OCI-LY7 (cell line): ENCODE data around the gene TIMM22. TPM values are rescaled to one million over a fixed set of nuclear protein-coding genes. Genes with fewer than 3 reads are reported as not detected.
"Not testable (repeated sequence)": the region's sequence is repeated elsewhere in the genome, so short reads cannot be mapped to it uniquely, and the experiment has no call there.

Source experiments
- BruUV-seq: library from RNA; stranded (reverse); fragments of 400-500 nt; replicated peaks from 2 replicates; lab custom pipeline; 2021; lab: Mats Ljungman, UMichigan
- CTCF ChIA-PET: fragments of 300-600 bp; sonication (Branson Sonifier 250); formaldehyde crosslinking; loops from one replicate; lab custom pipeline; 2022; ENCODE audit warnings: antibody characterized with exemption; ENCODE audit not compliant: unreplicated experiment; lab: Charles Lee
- POLR2A ChIA-PET: fragments of 300-600 bp; sonication (Branson Sonifier 250); formaldehyde crosslinking; loops from one replicate; lab custom pipeline; 2022; ENCODE audit warnings: antibody characterized with exemption; lab: Charles Lee
- DNase-seq: peaks from one replicate; pipeline ENCODE4 v3.0.0-alpha.2; 2015; ENCODE audit warnings: low spot score
- H2AFZ ChIP-seq: fragments of 200-600 bp; sonication (generic), shearing (Covaris generic); 2 replicates; pipeline ENCODE4 v1.6.1; 2014; ENCODE audit warnings: mild to moderate bottlenecking, antibody characterized with exemption, low read length, moderate library complexity
- H3K27ac ChIP-seq: fragments of 200-600 bp; sonication (generic); 2 replicates; pipeline ENCODE4 v1.5.1; 2014; ENCODE audit warnings: mixed run types, low read depth, mild to moderate bottlenecking, moderate library complexity, low read length, inconsistent platforms; ENCODE audit not compliant: poor library complexity, severe bottlenecking
- H3K36me3 ChIP-seq: fragments of 200-600 bp; sonication (generic); 2 replicates; pipeline ENCODE4 v1.6.1; 2014; ENCODE audit warnings: mild to moderate bottlenecking, antibody characterized with exemption, low read length, moderate library complexity, mixed read lengths; ENCODE audit not compliant: insufficient read depth
- H3K4me1 ChIP-seq: fragments of 200-600 bp; sonication (generic); 2 replicates; pipeline ENCODE4 v1.5.1; 2014; ENCODE audit warnings: mild to moderate bottlenecking, low read length; ENCODE audit not compliant: insufficient read depth, poor library complexity, severe bottlenecking
- H3K4me2 ChIP-seq: fragments of 200-600 bp; sonication (generic); 2 replicates; pipeline ENCODE4 v1.6.1; 2014; ENCODE audit warnings: mild to moderate bottlenecking, low read length
- H3K4me3 ChIP-seq: fragments of 200-600 bp; sonication (generic); 2 replicates; pipeline ENCODE4 v1.5.1; 2014; ENCODE audit warnings: mild to moderate bottlenecking, low read depth, low read length; ENCODE audit not compliant: poor library complexity, severe bottlenecking
- H3K79me2 ChIP-seq: fragments of 200-600 bp; sonication (generic); 2 replicates; pipeline ENCODE4 v1.6.1; 2016; ENCODE audit warnings: low read depth, mild to moderate bottlenecking, low read length, moderate library complexity, mixed read lengths; ENCODE audit not compliant: insufficient read depth
- H3K9me2 ChIP-seq: fragments of 200-600 bp; sonication (generic); 2 replicates; pipeline ENCODE4 v1.6.1; 2016; ENCODE audit warnings: mild to moderate bottlenecking, low read length, mixed read lengths; ENCODE audit not compliant: insufficient read depth
- H3K9me3 ChIP-seq: fragments of 200-600 bp; sonication (generic); 2 replicates; pipeline ENCODE4 v1.6.1; 2014; ENCODE audit warnings: mild to moderate bottlenecking, mixed run types, low read length, mixed read lengths
- H4K20me1 ChIP-seq: fragments of 200-600 bp; sonication (generic); 2 replicates; pipeline ENCODE4 v1.6.1; 2014; ENCODE audit warnings: mild to moderate bottlenecking, antibody characterized with exemption, low read length, moderate library complexity, mixed read lengths; ENCODE audit not compliant: insufficient read depth
- EZH2phosphoT487 ChIP-seq: fragments of 200-600 bp; sonication (generic); IDR thresholded peaks from 2 replicates; pipeline ENCODE4 v1.6.1; 2018; ENCODE audit warnings: low read depth, borderline replicate concordance, mild to moderate bottlenecking, mixed run types, antibody characterized with exemption, low read length, moderate library complexity, mixed read lengths
- intact Hi-C: fragments of 100-400 bp; cut with micrococcal nuclease; formaldehyde crosslinking; loops from one replicate; pipeline ENCODE4 v1.10.0; 2022; ENCODE audit not compliant: unreplicated experiment
- total RNA-seq, 2 experiments: library from RNA; depleted of rRNA in 1 of 2; stranded (reverse); fragments of >200 nt in 1 of 2; shearing (Covaris generic) in 1 of 2; gene quantifications; 2 replicates each; pipeline ENCODE4 v1.2.3, GENCODE V29; 2014 to 2022
- TF ChIP-seq, protein P1 (sequence below): fragments of 200-600 bp; sonication (generic); conservative IDR thresholded peaks from 2 replicates; pipeline ENCODE4 v1.5.1; 2014; ENCODE audit warnings: mild to moderate bottlenecking, antibody characterized with exemption, low read length, moderate library complexity, mixed read lengths

TIMM22 gene
- total RNA-seq, 2 experiments from 2014 or later, result 13.8 to 15.7 TPM

DNA sequence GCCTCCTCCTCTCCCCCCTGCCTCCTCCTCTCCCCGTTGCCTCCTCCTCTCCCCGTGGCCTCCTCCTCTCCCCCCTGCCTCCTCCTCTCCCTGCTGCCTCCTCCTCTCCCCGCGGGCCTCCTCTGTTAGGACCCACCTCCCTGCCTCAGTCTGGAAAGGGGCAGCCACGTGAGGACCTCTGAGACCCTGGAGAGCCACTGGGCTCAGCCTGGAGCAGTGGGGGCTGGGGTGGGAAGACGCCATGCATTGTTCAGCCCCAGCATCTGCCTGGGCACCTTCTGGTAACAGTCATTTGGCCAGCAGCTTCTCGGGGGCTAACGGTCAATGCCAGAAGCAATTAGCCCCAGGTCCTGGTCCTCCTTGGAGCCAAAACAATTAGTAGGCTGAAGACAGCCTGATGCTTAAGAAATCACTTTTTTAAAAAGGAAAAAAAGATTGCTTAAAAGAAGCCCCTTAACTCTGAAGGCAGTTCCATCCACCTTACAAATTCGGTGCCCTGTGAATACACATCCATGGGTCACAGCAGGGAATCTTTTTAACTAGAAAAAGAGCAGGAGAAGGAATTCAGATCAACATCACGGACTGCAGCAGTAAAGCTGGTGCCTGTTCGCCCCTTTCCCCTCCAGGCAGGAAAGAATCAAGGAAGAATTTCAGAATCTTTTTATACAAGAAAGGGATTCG, 47.2 kb upstream of the TIMM22 start:
- H3K4me3 ChIP-seq, result no peak overlapping the region
- intact Hi-C loops, result no loop called here
- no peaks in the 10 kb centered on the region for H3K79me2 ChIP-seq
- ChIA-PET POLR2A (no interaction called here), CTCF (no interaction called here)
- no peak overlapping the region for H3K4me2 ChIP-seq
- H3K9me3 ChIP-seq, result no peaks in the 10 kb centered on the region
- H3K27ac ChIP-seq, result no peak overlapping the region
- no peaks in the 10 kb centered on the region for H3K36me3 ChIP-seq
- H2AFZ ChIP-seq, result no peak overlapping the region
- no peak for DNase-seq
- H3K9me2 ChIP-seq, result no peaks in the 10 kb centered on the region
- H4K20me1 ChIP-seq, result no peaks in the 10 kb centered on the region
- H3K4me1 ChIP-seq, result no peaks in the 10 kb centered on the region
- TF ChIP-seq EZH2phosphoT487, result no peak
- TF ChIP-seq, protein P1, sequence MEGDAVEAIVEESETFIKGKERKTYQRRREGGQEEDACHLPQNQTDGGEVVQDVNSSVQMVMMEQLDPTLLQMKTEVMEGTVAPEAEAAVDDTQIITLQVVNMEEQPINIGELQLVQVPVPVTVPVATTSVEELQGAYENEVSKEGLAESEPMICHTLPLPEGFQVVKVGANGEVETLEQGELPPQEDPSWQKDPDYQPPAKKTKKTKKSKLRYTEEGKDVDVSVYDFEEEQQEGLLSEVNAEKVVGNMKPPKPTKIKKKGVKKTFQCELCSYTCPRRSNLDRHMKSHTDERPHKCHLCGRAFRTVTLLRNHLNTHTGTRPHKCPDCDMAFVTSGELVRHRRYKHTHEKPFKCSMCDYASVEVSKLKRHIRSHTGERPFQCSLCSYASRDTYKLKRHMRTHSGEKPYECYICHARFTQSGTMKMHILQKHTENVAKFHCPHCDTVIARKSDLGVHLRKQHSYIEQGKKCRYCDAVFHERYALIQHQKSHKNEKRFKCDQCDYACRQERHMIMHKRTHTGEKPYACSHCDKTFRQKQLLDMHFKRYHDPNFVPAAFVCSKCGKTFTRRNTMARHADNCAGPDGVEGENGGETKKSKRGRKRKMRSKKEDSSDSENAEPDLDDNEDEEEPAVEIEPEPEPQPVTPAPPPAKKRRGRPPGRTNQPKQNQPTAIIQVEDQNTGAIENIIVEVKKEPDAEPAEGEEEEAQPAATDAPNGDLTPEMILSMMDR, result no peak
- no TSS peak for BruUV-seq

DNA sequence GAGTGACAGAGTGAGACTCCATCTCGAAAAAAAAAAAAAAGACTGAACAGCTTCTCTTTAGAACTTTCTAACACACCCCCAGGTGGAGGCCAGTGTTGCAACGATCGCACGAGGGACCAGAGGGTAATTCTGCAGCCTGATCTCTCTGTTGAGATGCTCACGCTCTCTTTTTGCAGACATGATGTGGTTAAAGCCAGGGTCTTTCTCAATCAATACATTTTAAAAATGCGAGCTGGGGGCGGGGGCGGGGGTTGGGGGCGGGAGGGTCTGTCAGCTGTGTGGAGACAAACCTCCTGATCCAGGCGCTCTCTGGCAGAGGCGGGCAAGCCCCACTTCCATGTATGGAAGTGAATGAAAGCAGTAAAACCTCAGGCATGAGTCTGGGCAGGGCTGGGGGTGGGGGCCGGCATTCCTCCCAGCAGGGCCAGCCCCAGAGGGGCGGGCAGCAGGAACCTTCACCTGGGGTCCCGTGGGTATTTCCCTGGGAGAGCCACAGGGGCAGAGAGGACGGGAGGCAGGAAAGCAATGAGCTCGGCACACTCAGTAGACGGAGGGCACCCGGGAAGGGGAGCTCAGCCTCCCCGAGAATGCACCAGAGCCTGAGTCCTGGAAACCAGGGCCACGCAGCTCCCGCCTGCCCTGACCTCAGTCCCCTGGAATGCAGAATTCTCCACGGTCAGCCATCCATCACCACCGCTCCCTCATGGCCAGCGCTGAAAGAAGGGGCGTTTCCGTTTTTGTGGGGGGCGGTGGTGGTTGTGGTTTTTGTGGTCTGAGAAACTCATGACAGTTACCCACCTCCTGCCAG, 45.4 kb upstream of the TIMM22 start:
- no TSS peak for BruUV-seq
- H3K4me2 ChIP-seq, result no peak overlapping the region
- CTCF ChIA-PET, result no interaction called here

DNA sequence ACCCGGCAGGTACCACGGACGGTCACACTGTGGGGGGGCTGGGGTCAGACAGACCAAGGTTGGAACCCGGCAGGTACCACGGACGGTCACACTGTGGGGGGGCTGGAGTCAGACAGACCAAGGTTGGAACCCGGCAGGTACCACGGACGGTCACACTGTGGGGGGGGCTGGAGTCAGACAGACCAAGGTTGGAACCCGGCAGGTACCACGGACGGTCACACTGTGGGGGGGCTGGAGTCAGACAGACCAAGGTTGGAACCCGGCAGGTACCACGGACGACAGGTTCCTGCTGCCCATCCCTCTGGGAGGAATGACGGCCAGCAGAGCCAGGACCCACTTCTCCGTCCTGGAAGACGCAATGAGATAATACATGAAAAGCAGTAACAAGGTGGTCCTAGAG, 44.3 kb upstream of the TIMM22 start:
- BruUV-seq, DNase-seq, CTCF ChIA-PET: not testable (repeated sequence)

More for the DNA sequence above, 45.4 kb upstream of the TIMM22 start:
- no peaks in the 10 kb centered on the region for H3K9me2 ChIP-seq
- H3K4me3 ChIP-seq, result no peak overlapping the region
- no peak overlapping the region for H3K27ac ChIP-seq
- TF ChIP-seq, protein P1, result no peak
- TF ChIP-seq EZH2phosphoT487, result no peak
- POLR2A ChIA-PET, result no interaction called here
- H3K9me3 ChIP-seq, result no peaks in the 10 kb centered on the region
- H4K20me1 ChIP-seq, result no peaks in the 10 kb centered on the region
- no peaks in the 10 kb centered on the region for H3K36me3 ChIP-seq
- intact Hi-C loops, result no loop called here
- no peak overlapping the region for H2AFZ ChIP-seq
- no peaks in the 10 kb centered on the region for H3K4me1 ChIP-seq
- no peak for DNase-seq
- H3K79me2 ChIP-seq, result no peaks in the 10 kb centered on the region

More for the DNA sequence above, 44.3 kb upstream of the TIMM22 start:
- H3K36me3 ChIP-seq, H3K9me2 ChIP-seq, H2AFZ ChIP-seq, H3K27ac ChIP-seq, H3K4me3 ChIP-seq, POLR2A ChIA-PET, H3K9me3 ChIP-seq, intact Hi-C loops, H3K4me2 ChIP-seq, H4K20me1 ChIP-seq, H3K4me1 ChIP-seq, H3K79me2 ChIP-seq: not testable (repeated sequence)
